GM19467 (cell line): ENCODE measurements around the gene IGF1.

ENCODE experiments used
- ATAC-seq: cut with Tn5 transposase; IDR thresholded peaks from one replicate; pipeline ENCODE4 v1.9.1; 2021; ENCODE audit warnings: mild to moderate bottlenecking, moderate library complexity; ENCODE audit not compliant: unreplicated experiment

IGF1 gene

GRCh38 chr12:102497743-102498142 lies 17.4 kb upstream of the IGF1 start:
- no peak for ATAC-seq

DNA sequence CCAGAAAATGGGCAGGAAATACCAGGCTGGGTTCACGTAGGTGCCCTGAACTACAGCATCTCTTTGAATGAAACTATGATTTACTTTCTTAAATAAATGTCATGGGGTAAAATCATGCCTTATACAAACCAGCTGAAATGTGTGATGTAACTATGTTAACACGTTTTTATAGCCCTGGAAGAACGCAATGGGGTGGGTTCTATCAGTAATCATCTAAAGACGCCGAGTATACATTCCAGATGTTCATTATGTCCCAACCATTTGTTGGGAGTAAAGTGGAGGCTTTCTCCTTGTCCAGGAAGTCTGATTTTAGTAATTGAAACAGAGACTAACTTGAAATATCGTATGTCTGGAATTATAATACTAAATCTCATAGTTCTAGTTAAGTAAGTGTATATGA lies 16.2 kb upstream of the IGF1 start:
- no peak for ATAC-seq

GRCh38 chr12:102487226-102487625 lies 6.9 kb upstream of the IGF1 start:
- ATAC-seq, result no peak

DNA sequence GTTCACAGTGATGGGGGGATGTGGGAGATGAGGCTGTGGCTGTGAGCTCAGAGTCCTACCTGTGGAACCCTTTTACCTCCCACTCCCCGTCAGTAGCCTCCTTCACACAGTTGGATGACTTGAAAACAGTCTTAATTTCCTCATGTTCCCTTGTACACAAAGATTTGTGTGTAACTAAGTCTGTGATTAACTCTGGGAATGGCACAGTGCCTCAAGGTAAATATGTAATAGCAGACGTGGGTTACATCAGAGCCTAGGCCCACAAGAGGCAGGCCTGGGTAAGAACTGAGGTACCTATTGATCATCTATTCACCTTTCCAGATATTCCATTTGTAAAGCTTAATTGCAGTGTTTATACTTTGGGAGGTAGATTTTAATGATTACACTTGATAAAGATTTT lies 5.8 kb upstream of the IGF1 start:
- ATAC-seq, result no peak

- ATAC-seq, result peak; percentile 52
These were observed 4.1 kb upstream of the IGF1 start for GRCh38 chr12:102484428-102484958.

- peak; percentile 1 for ATAC-seq
These were observed 3.7 kb upstream of the IGF1 start for GRCh38 chr12:102484017-102484416.

GRCh38 chr12:102483466-102483865 lies 3.1 kb upstream of the IGF1 start:
- ATAC-seq, result peak; percentile 59

GRCh38 chr12:102481705-102482425 lies 1.5 kb upstream of the IGF1 start:
- no peak for ATAC-seq

DNA sequence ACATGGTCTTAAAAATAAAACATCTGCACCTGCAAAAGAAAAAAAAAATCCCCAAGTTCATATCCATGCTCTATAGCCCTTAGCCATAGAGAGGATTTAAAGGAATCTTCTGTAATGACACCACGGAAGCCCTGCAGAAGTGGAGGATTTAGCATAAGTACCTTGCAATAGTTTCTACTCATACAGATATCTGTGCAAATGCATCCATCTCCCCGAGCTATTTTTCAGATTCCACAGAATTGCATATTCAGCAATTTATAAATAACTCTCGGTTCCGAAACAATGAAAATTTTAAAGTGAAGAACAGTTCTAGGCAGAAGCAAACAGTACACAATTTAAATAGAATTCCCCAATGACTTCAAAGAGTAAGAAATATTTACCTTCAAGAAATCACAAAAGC lies 424 bp downstream of the IGF1 start:
- ATAC-seq, result no peak

DNA sequence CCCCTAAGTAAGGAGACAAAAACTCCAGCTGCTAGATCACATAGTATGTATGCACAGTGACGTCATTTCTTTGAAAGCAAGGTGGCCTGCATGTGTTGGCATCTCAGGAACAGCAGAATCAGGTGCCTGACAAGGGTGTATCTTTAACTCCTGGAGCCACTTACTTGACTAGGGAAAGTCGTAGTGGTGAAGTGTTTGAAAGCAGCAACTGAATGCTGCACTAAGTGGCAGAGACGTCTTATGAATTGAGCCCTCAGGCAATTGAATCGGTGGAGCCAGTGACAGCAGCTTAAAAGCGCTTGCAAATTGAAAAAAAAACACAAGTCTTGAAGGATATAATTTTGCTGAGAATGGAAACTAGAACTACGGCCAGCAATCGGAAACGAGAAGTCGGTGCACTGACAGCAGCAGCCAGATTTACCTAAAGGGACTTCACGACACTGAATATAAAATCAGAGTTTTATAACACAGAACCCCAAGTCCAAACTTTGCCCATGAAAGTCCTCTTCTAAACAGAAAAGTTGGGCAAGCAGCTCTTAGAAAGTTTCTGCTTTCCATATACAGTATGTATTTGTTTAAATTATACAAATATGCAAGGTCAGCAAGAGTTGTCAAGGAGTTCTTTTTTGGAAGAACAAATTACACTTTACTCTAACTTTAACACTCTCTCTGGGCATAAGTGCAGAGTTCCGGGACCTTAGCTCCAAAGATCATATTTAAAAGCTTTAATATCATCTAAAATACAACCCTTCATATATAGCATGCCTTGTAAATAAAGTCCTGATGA lies 1.1 kb downstream of the IGF1 start:
- ATAC-seq, result peak; percentile 31

DNA sequence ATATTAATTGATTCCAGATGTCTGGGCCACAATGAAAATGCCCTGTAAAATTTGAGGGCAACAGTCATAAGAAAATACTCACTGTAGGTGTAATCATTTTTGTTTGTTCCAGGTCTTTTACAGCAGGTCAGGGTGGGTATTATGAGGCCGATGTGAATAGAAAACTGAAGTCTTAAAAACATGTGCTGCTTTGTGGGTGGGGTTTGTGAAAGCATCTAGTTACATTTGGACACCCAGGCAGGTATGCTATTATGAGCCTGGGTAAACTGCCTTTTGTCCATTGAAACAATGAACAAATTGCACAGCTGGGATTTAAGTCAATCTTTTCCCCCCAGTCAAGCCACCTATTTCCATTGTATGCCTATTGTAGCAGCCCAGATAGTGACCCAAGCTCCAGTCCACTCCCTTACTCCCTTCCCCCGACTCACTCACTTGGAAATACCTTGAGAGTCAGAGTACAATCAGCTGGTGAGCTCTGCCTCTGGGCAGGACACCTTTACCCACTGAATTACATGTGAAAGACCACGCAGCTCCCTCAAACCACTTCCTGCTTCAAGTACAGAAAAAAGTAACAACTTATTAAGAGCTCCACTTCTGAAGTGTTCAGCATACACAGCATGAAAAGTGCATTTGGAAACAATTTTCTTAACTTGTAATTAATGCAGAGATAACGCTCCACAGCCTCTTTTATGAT lies 1.8 kb downstream of the IGF1 start:
- ATAC-seq, result peak; percentile 61

- no peak for ATAC-seq
These were observed 5.0 kb downstream of the IGF1 start for GRCh38 chr12:102475355-102475754.

GRCh38 chr12:102474438-102475064 lies 5.8 kb downstream of the IGF1 start:
- no peak for ATAC-seq

DNA sequence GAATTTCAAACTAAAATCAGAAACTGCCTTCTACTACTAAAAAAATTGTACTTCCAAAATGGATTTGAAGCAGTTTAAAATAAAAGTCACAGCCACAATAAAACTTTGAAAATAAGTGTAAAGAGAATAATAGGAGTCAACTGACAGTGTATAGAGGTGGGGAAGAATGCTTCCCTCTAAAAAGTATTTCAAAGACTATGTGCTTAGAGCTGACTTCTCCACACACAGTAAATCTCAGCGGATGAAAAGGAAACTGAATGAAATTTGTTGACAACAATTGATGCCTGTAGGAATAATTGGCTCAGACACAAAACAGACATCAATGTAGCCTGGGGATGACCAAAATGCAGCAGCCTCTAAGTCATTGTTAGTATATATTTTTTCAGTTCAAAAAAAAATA lies 7.9 kb downstream of the IGF1 start:
- ATAC-seq, result no peak

DNA sequence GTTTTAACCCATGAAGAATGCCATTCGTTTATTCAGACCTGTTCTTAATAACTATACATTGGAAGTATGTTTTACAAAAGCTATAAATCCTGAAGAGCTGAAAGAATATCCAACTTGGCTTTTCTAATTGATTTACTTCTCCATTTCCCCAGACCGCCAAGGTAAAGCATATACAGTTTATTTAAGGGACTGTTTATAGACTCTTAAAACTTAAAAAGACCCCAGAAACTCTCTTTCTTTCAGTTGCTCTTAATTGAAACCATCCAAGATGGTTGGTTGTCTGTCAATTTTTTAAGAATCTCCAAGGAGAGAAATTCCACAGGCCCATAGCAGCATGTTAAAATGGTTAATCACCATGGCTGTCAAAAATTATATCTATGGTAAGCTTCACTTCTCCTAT lies 8.8 kb downstream of the IGF1 start:
- ATAC-seq, result no peak

DNA sequence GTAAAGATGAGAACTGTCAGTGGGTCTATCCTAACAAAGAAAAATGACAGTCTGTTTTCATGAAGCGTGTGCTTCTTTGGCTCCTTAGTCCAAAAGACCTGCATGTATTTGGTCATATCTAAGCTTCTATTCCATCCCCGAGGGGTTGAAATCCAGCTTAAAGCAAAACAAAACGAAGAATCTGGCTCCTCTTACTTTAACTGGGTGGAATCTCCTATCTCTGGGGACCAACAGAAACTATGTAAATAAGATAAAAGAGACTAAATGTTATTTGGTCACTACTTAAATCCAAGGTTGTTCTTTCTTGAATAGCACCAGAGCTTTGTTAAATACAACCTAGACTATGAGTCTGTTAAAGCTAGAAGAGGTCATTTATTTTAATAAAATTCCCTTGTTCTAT lies 9.4 kb downstream of the IGF1 start:
- no peak for ATAC-seq

DNA sequence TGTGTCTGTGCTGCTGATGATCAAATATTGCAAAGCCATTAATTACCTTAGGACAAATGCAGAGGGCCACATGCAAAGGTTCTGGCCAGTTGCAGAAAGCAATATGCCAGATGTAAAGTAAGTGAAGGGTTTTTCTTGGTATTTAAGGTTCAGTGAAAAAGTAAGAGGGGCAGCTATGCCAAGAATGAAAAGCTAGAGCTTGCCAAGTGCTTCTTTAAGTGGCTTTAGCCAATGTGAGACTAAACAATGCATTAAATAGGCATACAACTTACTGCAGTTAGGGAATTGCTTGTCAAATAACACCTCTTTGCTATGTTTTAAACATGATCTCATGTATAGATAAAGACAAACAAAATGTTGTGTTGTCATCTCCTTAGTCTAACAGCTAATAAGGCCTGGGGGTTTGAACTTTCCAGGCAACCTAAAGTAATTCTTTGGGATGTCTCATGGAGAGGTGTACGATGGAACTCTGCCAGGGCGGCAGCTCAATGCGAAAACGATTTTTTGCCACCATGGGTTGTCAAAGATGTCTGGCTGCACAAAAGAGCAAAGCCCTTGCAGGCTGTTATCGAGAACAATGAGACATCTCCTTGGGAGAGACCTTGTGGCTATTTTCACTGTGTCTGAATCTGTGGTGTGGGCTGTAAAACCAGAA lies 12.0 kb downstream of the IGF1 start:
- ATAC-seq, result no peak

GRCh38 chr12:102465762-102466560 lies 14.4 kb downstream of the IGF1 start:
- no peak for ATAC-seq

DNA sequence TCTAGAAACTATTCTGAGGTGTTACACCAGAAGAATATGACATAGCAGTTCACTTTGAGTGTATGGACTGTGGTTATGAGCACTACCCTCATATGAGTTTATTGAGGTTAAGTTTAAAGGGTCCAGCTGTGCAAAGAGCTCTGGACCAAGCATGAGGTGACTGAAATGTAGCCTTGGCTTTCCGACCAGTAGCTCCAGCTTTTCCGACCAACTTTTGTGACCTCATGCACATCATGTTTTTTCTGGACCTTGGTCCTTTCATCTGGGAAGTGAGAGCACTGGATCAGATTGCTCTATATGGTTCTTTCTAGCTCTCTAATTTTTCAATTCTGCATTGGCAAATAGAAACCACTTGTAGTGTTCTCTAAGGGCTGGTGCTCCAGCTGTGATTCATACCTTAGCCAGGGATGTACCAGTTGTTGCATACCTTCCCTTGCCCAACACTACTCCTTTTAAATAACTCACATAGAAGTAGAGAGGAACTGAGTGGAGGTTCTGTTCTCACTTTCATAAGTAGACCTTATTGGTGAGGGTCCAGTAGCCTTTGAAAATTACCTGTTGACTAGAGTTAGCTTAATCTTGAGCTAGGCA lies 16.6 kb downstream of the IGF1 start:
- ATAC-seq, result no peak
